DND-41 (cell line): ENCODE results near the gene CRISPLD2.

Source experiments
- ATAC-seq: fragments of 200-7000 bp; cut with Tn5 transposase; 3 replicates; pipeline ENCODE4 v1.9.1; 2021; ENCODE audit warnings: low read depth; ENCODE audit not compliant: insufficient read depth
- DNase-seq: peaks from one replicate; pipeline ENCODE4 v3.0.0-alpha.2; 2020
- H2AFZ ChIP-seq: 2 replicates; pipeline ENCODE4 v1.6.0; 2012; ENCODE audit warnings: low read depth, low read length
- H3K27ac ChIP-seq: 2 replicates; pipeline ENCODE4 v1.5.1; 2012; ENCODE audit warnings: low read length, inconsistent platforms
- H3K27me3 ChIP-seq: fragments of 200-600 bp; sonication (generic); 2 replicates; pipeline ENCODE4 v1.6.0; 2012; ENCODE audit warnings: low read length, mild to moderate bottlenecking, inconsistent platforms; ENCODE audit not compliant: insufficient read depth, poor library complexity
- H3K36me3 ChIP-seq: 2 replicates; pipeline ENCODE4 v1.5.1; 2012; ENCODE audit warnings: low read length, inconsistent platforms; ENCODE audit not compliant: insufficient read depth
- H3K4me1 ChIP-seq: 2 replicates; pipeline ENCODE4 v1.5.1; 2012; ENCODE audit warnings: mild to moderate bottlenecking, low read length; ENCODE audit not compliant: insufficient read depth
- H3K4me2 ChIP-seq: 2 replicates; pipeline ENCODE4 v1.6.0; 2012; ENCODE audit warnings: mild to moderate bottlenecking, moderate library complexity, low read length, inconsistent platforms; ENCODE audit not compliant: insufficient read depth
- H3K4me3 ChIP-seq, 2 experiments: fragments of 200-600 bp in 1 of 2; shearing (Covaris generic) in 1 of 2; 2 replicates each; pipeline ENCODE4 v1.5.1; 2012 to 2016; ENCODE audit warnings: inconsistent platforms in 2 of 2, low read length in 2 of 2, mild to moderate bottlenecking in 2 of 2, low read depth in 1 of 2, moderate library complexity in 1 of 2
- H3K79me2 ChIP-seq: 2 replicates; pipeline ENCODE4 v1.6.0; 2012; ENCODE audit warnings: low read length, inconsistent platforms; ENCODE audit not compliant: insufficient read depth
- H3K9ac ChIP-seq: 2 replicates; pipeline ENCODE4 v1.6.0; 2012; ENCODE audit warnings: low read depth, mild to moderate bottlenecking, inconsistent platforms, low read length, moderate library complexity
- H3K9me3 ChIP-seq: 2 replicates; pipeline ENCODE4 v1.5.1; 2012; ENCODE audit warnings: low read length, moderate library complexity, mild to moderate bottlenecking, inconsistent platforms; ENCODE audit not compliant: insufficient read depth, severe bottlenecking
- H4K20me1 ChIP-seq: 2 replicates; pipeline ENCODE4 v1.6.0; 2012; ENCODE audit warnings: low read length; ENCODE audit not compliant: insufficient read depth
- CTCF ChIP-seq: IDR thresholded peaks from 2 replicates; pipeline ENCODE4 v1.5.1; 2012; ENCODE audit warnings: borderline replicate concordance, low read length, moderate library complexity, mild to moderate bottlenecking; ENCODE audit not compliant: poor library complexity, severe bottlenecking; ENCODE audit errors: extremely low read depth
- EZH2 ChIP-seq: IDR thresholded peaks from 3 replicates; pipeline ENCODE4 v1.6.1; 2012; ENCODE audit warnings: borderline replicate concordance, low read depth, mild to moderate bottlenecking, moderate library complexity, low read length, inconsistent platforms; ENCODE audit not compliant: severe bottlenecking

Gene CRISPLD2

DNA sequence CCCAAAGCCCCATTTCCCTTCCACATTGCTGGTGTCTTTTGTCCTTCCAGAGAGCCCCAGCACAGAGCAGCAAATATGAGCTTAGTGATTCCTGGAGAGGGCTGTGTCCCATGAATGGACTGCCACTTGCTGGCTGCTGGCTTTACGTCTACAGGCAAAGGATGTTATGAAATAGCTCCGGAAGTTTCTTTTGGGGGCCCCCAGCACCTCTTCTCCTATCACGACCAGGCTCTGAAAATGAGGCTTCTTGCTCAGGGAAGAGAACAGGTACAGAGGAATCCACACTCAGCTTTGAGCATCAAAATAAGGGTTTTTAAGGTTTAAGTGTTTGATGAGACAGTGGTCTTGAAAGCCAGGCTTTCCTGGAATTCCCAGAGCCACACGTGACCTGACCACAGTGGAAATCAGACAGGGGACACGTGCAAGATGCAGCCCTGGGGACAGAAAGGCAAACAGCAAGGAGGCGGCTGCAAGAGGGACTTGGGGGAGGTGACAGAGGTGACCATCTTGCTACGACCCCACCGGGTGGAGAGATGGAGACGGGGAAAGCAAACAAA is 133.5 kb downstream of the CRISPLD2 start:
- H3K9me3 ChIP-seq = no peaks in the 10 kb centered on the region
- H3K4me3 ChIP-seq = no peak overlapping the region
- H3K27ac ChIP-seq = no peak overlapping the region
- no peaks in the 10 kb centered on the region for H3K36me3 ChIP-seq
- DNase-seq (no peak), ATAC-seq (no peak)
- H3K4me2 ChIP-seq = no peak overlapping the region
- H4K20me1 ChIP-seq = peaks cover 16% of the 10 kb centered on the region
- H3K79me2 ChIP-seq = no peaks in the 10 kb centered on the region
- H2AFZ ChIP-seq = no peak overlapping the region
- no peak overlapping the region for H3K9ac ChIP-seq
- TF ChIP-seq EZH2 (no peak), CTCF (no peak)
- H3K27me3 ChIP-seq = no peaks in the 10 kb centered on the region
- no peaks in the 10 kb centered on the region for H3K4me1 ChIP-seq

- Histone ChIP-seq H3K27ac (no peak overlapping the region), H3K79me2 (no peaks in the 10 kb centered on the region), H3K4me1 (no peaks in the 10 kb centered on the region), H3K27me3 (peaks cover 3% of the 10 kb centered on the region), H3K9ac (no peak overlapping the region), H3K9me3 (no peaks in the 10 kb centered on the region), H2AFZ (no peak overlapping the region), H3K36me3 (no peaks in the 10 kb centered on the region), H4K20me1 (peaks cover 19% of the 10 kb centered on the region), H3K4me3 (no peak overlapping the region), H3K4me2 (no peak overlapping the region)
- ATAC-seq (no peak), DNase-seq (no peak)
- TF ChIP-seq CTCF (no peak), EZH2 (no peak)
Measured at GRCh38 chr16:84955427-84955826, 135.6 kb downstream of the CRISPLD2 start.

DNA sequence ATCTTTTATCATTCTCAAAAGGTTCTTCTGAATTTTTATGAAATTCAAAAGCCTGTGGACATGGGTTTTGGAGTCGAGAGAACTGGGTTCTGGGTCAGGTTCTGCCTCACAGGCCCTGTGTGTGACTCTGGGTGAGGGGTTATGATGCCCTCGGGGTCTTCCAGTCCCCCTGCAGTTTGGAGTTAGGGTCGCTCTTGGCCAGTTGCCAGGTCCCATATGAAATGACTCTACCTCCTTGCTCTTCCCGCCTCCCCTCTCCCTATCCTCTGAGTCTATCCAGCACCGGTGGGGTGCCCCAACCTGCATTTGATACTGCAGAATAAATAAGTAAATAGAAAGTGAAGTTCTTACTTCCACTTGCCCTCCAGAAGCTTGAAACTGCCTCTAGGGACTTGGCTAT is 137.4 kb downstream of the CRISPLD2 start:
- TF ChIP-seq EZH2 (no peak), CTCF (no peak)
- Histone ChIP-seq H3K9ac (no peak overlapping the region), H3K4me1 (no peaks in the 10 kb centered on the region), H3K27me3 (peaks cover 11% of the 10 kb centered on the region), H3K36me3 (no peaks in the 10 kb centered on the region), H3K4me3 (no peak overlapping the region), H3K79me2 (no peaks in the 10 kb centered on the region), H3K9me3 (no peaks in the 10 kb centered on the region), H3K27ac (no peak overlapping the region), H2AFZ (no peak overlapping the region), H3K4me2 (no peak overlapping the region), H4K20me1 (peaks cover 12% of the 10 kb centered on the region)
- DNase-seq (no peak), ATAC-seq (no peak)

GRCh38 chr16:84957792-84958191 is 138.0 kb downstream of the CRISPLD2 start:
- TF ChIP-seq EZH2 = no peak
- TF ChIP-seq CTCF = no peak
- Histone ChIP-seq H3K27me3 (peaks cover 11% of the 10 kb centered on the region), H3K9ac (no peak overlapping the region), H2AFZ (no peak overlapping the region), H4K20me1 (peaks cover 9% of the 10 kb centered on the region), H3K4me2 (no peak overlapping the region), H3K79me2 (no peaks in the 10 kb centered on the region), H3K36me3 (no peaks in the 10 kb centered on the region), H3K9me3 (no peaks in the 10 kb centered on the region), H3K4me1 (no peaks in the 10 kb centered on the region), H3K27ac (no peak overlapping the region), H3K4me3 (no peak overlapping the region)
- DNase-seq (no peak), ATAC-seq (no peak)
